ENCODE data around the gene OR2D3.

DNA sequence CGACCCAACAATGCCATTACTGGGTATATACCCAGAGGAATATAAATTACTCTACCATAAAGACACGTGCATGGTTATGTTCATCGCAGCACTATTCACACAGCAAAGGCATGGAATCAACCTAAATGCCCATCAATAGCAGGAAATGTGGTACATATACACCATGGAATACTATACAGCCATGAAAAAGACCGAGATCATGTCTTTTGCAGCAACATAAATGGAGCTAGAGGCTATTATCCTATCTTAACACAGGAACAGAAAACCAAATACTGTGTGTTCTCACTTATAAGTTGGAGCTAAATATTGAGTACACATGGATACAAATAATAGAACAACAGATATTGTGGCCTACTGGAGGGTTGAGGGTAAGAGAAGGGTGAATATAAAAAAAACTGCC, 32.0 kb upstream of the OR2D3 start:
- TF ChIP-seq POLR2A (IDR thresholded peaks at IDR 0.05) (no peak), POLR2AphosphoS5 (IDR thresholded peaks at IDR 0.05) (no peak)

Measured in prostate gland (tissue), 1 donor.